Fibroblast of lung (primary cell): Measurements from ENCODE around the gene CTBP2.

ENCODE experiments used
- EZH2 ChIP-seq: IDR thresholded peaks from 2 replicates; pipeline ENCODE4 v1.5.1; 2012; ENCODE audit warnings: low read length, control low read depth, mild to moderate bottlenecking; ENCODE audit errors: missing control alignments
- TF ChIP-seq, protein P1 (sequence below), 2 donors: IDR thresholded peaks in 1 of 2; conservative IDR thresholded peaks in 1 of 2; 1 replicate in 1 of 2; 2 replicates in 1 of 2; pipeline ENCODE4 v1.5.1; 2011 to 2012; ENCODE audit warnings: low read length in 2 of 2, control low read depth in 1 of 2, inconsistent platforms in 1 of 2, low read depth in 1 of 2, mild to moderate bottlenecking in 1 of 2

DNA sequence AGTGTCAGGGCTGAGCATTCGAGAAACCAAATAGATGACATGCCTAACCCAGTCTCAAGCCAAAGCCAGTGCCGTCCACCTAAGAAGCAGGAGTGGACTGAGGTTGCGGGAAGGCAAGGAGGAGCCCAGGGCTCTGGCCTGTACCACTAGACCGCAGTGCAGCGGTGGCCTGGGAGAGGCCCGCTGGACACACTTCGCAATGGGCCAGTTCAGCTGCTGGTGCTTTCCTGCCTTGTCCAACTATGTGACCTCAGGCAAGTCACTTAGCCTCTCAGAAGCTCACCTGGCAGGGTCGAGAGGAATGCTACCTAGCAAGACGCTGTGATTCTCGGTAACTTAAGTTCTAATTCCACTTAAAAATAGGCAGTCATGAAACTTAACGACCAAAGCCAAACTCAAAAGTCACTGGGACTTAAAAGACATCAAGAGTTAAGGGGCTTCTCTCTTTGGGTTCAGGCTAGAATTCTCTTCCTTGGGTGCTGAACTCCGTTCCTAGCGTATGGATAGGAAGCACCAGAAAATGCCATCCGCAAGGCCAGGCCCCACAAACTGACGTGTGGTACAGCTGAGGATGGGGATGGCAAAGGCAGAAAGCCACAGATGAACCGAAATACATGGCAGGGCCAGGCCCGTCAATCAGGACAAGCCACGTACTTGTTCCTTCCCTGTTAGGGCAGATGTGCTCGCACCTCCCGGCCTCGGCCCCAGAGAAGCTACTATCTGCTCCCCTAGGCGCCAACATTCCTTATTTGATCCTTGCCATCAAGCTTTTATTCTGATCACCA lies 34.2 kb downstream of the CTBP2 start:
- TF ChIP-seq, protein P1, sequence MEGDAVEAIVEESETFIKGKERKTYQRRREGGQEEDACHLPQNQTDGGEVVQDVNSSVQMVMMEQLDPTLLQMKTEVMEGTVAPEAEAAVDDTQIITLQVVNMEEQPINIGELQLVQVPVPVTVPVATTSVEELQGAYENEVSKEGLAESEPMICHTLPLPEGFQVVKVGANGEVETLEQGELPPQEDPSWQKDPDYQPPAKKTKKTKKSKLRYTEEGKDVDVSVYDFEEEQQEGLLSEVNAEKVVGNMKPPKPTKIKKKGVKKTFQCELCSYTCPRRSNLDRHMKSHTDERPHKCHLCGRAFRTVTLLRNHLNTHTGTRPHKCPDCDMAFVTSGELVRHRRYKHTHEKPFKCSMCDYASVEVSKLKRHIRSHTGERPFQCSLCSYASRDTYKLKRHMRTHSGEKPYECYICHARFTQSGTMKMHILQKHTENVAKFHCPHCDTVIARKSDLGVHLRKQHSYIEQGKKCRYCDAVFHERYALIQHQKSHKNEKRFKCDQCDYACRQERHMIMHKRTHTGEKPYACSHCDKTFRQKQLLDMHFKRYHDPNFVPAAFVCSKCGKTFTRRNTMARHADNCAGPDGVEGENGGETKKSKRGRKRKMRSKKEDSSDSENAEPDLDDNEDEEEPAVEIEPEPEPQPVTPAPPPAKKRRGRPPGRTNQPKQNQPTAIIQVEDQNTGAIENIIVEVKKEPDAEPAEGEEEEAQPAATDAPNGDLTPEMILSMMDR (conservative IDR thresholded peaks at IDR 0.05 in 1 of 2, IDR thresholded peaks at IDR 0.05 in 1 of 2; ENCODE audit: low read depth in 1 of 2, low read length in 2 of 2): no peak
- no peak for TF ChIP-seq EZH2
